ENCODE data around the gene AGBL1.

DNA sequence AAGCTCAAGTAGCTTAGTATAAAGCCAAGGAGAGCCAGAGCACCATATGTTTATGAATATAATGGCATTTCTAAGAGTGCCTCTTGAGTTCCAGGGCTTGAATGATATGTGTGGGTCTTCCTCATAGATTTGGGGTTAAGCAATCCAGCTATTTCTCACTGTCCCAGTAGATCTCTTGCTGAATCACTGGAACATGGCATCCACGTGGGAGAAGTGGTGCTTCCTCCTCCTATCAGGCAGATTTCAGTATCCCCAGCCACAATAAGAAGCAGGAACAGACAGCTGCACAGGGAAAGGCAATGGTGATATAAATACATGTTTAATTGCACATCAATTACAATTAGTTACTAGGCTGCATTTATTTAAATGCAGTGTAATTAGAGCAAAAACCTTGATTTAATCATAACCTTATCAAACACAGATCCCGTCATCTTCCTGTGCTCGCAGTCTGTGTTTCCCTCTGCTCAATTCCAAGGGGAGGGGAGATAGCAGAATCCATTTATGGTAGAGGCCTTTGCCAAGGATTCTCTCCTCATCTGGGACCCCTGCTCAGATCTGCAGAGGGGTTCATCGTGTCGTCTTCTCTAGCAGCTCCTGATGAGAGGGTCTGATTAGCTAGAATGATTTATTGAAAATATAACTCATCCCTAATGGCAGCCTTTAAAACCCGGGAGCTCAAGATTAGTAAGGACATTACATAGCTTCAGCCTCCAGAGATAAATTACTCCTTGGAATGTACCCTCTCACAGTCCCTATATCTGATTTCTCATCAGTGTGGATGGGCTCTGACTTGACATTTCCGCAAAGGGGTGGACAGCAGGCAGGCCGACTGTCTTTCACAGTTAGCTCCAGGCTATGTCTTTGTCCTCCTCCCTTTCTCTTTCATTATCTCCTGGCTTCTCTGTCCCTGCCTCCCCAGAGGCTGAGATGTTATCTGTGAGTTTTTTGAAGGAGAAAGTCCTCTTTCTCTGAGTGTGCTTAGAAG is 775.9 kb downstream of the AGBL1 start:
- TF ChIP-seq CREB1 (IDR thresholded peaks at IDR 0.05; ENCODE audit: low read depth): no peak
- TF ChIP-seq TAF1 (IDR thresholded peaks at IDR 0.05; ENCODE audit: low read depth): no peak
- TF ChIP-seq YY1 (IDR thresholded peaks at IDR 0.05; ENCODE audit: low read depth): no peak
- no peak for TF ChIP-seq TCF12 (IDR thresholded peaks at IDR 0.05; ENCODE audit: low read depth)

All from Ishikawa (cell line).